ENCODE results near the gene NGF. TPM values are rescaled to one million over a fixed set of nuclear protein-coding genes. Genes with fewer than 3 reads are reported as not detected.

Gene NGF
- total and polyA plus RNA-seq, 2 of the 8 experiments (the other 6 are each of a cell fraction or from before 2014, with no cell fraction given), result 1.6 TPM; not detected in 1

- no peak for TF ChIP-seq POU5F1 (IDR thresholded peaks at IDR 0.05; ENCODE audit: low read depth, low read length)
- TF ChIP-seq CBX5 (IDR thresholded peaks at IDR 0.05; ENCODE audit: low read depth, low read length), result no peak
- TF ChIP-seq KDM4A (IDR thresholded peaks at IDR 0.05; ENCODE audit: low read depth, low read length, severe bottlenecking), result no peak
- TF ChIP-seq SIRT6 (IDR thresholded peaks at IDR 0.05; ENCODE audit: low read length), result no peak
- no peak for TF ChIP-seq CBX8 (IDR thresholded peaks at IDR 0.05; ENCODE audit: borderline replicate concordance, low read depth, low read length)
- no peak for TF ChIP-seq ATF3 (IDR thresholded peaks at IDR 0.05; ENCODE audit: insufficient read depth, low read depth, low read length)
- no peak for TF ChIP-seq CHD7 (IDR thresholded peaks at IDR 0.05; ENCODE audit: insufficient replicate concordance, low read length)
- TF ChIP-seq HDAC2 (IDR thresholded peaks at IDR 0.05; ENCODE audit: borderline replicate concordance in 1 of 2, low read depth in 2 of 2, low read length in 2 of 2), result no peak
Measured at GRCh38 chr1:115325874-115326273, 12.2 kb downstream of the NGF start (continued).

All from H1 (cell line).